ENCODE data around the gene SLC48A1. TPM values are rescaled to one million over a fixed set of nuclear protein-coding genes. Genes with fewer than 3 reads are reported as not detected.

SLC48A1 gene
- polyA plus RNA-seq, 3 donors: 54.4 to 69.8 (median 55.2) TPM

DNA sequence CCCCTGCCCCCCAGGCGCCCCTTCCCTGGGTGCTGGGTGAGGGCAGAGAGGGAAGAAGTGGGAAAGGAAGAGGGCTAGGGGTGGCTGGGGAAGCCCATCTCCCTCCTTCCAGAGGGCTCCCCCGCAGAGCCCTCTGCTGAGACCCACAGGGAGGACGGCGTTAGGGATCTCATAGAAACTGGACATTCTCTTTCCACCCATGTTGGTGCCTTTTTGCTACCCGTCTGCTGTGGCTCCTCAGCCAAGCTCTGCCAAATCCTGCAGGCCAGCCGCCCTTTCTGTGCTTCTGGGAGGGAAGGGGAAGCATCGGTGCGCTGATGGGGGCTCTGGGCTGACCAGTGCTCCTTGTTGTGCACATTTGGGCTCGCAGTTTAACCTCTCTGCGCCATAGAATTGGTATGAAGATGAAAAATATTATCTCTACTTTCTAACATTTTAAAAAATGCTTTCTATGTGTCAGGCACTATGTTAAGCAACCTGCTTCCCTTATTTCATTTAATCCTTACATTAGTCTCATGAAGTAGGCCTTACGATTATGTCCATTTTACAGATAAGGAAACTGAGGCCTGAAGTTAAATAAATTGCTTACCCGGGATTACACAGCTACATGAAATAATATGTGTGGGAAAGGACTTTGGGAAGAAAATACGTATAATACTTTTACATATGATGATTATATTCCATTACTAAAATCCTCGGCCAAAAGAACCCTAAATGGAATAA lies 981 bp downstream of the SLC48A1 start:
- no peak for DNase-seq

DNA sequence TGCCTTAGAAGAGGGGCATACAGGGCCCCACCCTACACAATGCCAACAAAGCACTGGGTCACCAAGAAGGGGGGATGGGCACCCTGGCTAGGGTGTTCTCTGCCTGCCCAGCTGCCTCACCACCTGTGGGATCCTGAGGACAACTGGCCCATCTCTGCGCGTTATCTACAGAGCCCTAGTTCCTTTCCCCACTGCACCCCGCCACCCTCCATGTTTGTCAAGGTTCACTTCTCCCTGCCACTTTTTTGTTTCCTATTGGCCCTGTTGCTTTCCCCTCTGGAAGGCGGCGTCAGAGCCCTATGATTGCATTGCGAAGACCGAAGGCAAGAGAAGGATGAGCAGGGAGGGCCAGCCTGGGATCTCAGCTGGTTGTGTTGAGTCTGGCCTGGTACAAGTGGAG lies 1.6 kb downstream of the SLC48A1 start:
- DNase-seq: no peak

GRCh38 chr12:47775100-47775911 lies 2.3 kb downstream of the SLC48A1 start:
- DNase-seq: no peak

- DNase-seq: no peak
These were observed 3.6 kb downstream of the SLC48A1 start for GRCh38 chr12:47776471-47777143.

GRCh38 chr12:47777151-47777550 lies 4.1 kb downstream of the SLC48A1 start:
- no peak for DNase-seq

GRCh38 chr12:47777741-47778558 lies 4.9 kb downstream of the SLC48A1 start:
- no peak for DNase-seq

- DNase-seq: no peak
These were observed 5.8 kb downstream of the SLC48A1 start for GRCh38 chr12:47778881-47779280.

GRCh38 chr12:47779301-47779942 lies 6.4 kb downstream of the SLC48A1 start:
- peak; percentile 89 for DNase-seq

GRCh38 chr12:47779943-47780504 lies 7.0 kb downstream of the SLC48A1 start:
- no peak for DNase-seq

DNA sequence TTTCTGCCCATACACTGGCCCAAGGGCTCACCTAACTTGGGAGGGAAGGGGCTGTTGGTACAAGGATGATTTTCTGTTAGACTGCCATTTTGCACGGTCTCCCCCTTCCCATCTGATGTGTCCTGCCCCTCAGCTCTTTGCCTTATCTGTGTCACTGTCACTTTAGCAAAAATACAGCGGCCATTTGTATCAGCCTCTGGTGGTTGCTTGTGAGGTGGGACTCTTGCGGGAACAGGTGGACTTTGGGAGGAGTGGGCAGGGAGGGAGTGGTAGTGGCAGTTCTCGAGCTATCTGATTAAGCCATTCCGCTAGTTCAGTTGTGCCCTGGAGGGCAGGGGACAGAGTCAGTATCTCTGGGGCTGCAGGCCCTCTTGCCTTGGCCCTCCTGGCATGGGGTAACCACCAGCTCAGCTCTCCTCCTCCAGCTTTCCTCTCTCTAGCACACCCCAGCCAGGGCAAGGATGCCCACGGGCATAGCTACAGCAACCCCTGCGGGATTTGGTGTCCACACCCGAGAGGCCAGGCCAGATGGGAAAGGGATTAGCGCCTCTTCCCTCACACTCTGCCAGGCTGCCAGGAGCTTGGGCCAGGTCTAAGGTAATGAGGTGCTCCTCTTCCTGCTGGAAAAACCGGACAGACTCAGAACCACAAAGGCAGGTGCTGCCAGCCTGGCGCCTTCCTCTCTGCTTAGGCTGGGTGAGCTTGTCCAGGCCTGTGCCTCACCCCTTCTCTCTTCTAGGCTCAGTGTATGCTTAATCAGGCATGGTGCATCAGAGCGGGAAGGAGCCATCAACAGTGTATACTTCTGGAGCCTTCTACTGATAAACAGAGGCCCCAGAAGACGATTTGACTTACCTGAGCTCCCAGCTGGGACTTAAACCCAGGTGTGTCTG lies 8.7 kb downstream of the SLC48A1 start:
- DNase-seq: no peak

GRCh38 chr12:47782372-47782770 lies 9.3 kb downstream of the SLC48A1 start:
- DNase-seq: no peak

GRCh38 chr12:47783024-47783755 lies 10.2 kb downstream of the SLC48A1 start:
- no peak for DNase-seq

DNA sequence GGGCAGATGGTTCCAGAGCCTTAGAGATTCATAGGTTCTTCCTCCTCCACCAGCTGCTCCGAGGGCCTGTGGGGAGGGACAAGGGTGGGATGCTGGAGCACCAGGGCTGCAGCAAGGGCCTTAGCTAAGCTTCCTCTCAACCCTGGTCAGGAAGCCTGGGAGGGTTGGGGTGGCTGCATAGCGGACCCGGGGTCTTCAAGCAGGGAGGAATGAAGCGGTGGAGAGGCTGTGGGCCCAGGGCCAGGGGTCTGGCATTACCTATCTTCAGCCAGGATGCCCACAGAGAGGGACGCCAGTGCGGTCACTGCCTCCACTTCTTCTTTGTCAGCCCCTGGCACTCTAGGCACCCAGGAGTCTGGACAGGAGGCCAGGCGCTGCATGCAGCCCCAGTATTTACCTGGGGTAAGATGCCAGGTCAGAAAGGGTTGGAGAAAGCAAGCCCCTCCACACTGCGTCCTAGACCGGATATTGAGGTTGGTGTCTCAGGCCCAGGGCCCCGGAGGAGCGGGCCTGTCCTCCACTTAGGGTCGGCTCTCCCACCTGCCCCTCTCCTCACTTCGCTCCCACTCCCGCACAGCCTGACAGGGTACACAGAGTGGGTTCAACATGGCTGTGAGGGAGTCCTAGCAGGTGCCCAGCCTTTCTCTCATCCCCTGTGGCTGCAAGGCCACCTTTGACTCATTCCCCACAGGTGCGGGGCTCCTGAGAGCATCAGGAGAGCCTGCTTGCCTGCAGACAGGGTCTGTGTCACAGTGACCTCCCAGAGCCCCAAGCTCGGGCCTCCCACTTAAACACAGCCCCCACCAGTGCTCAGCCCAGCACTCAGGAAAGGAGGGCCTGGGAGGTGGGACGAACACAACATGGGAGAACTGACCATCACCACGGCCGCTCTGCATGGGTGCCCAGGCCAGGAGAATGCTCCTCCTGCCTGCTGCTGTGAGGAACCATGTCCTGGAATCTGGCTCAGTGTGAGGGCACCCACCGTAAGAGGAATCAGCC lies 11.1 kb downstream of the SLC48A1 start:
- no peak for DNase-seq

GRCh38 chr12:47785036-47785886 lies 12.2 kb downstream of the SLC48A1 start:
- DNase-seq: no peak

DNA sequence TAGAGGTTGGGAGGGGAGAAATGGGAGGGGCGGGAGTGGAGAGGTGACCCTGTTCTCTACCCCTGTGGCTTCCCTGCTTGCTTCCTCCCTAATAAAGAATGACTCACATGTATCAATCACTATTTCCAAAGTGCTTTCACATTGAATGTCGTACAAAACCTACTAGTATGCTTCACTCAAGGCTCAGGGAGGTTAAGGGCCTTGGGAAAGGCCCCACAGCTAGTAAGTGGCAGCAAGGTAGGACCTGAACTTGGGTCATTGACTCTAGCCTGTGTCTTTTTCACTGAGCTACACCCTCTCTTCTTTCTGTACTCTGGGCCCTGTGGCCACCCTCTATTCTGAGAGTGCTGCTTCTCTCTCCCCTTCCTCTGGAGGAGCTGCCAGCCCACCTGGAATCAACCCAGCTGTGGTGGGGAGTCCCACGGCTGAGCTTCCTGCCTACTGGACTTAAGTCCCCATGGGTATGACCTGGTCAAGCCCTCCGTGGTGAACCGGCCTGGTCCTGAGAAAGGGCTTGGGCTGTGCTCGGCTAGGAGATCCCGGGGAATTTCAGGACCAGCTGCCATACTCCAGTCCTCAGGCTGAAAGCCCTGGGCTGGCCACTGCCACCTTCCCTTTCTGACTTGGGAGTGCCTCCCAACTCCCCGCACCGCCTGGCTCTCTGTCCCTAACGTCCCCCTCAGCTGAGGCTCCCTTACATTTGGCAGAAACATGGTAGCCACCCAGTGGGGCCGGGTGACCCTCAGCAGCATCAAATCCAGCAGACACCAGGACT lies 13.0 kb downstream of the SLC48A1 start:
- DNase-seq: no peak

GRCh38 chr12:47786662-47787280 lies 13.7 kb downstream of the SLC48A1 start:
- DNase-seq: no peak
